SK-N-SH treated with all-trans-retinoic acid at 6 μM for 48 hours (cell line): Measurements from ENCODE around the gene TCF12.

Experiments
- ATAC-seq: fragments of 200-7000 bp; cut with Tn5 transposase; 3 replicates; pipeline ENCODE4 v1.9.1; 2020; ENCODE audit warnings: mild to moderate bottlenecking, moderate library complexity
- ARNTL ChIP-seq: fragments of 450-650 bp; formaldehyde crosslinking; IDR thresholded peaks from 2 replicates; pipeline ENCODE4 v1.5.0; 2020; ENCODE audit warnings: low read depth, mild to moderate bottlenecking, moderate library complexity, borderline replicate concordance
- BACH2 ChIP-seq: fragments of 250-450 bp; sonication (Bioruptor Pico); IDR thresholded peaks from 2 replicates; pipeline ENCODE4 v1.9.0; 2021; ENCODE audit warnings: mild to moderate bottlenecking, borderline replicate concordance
- CSDC2 ChIP-seq: fragments of 250-450 bp; sonication (Bioruptor Pico); IDR thresholded peaks from 2 replicates; pipeline ENCODE4 v1.5.0; 2020; ENCODE audit warnings: mild to moderate bottlenecking, moderate library complexity
- CSRNP3 ChIP-seq: fragments of 250-450 bp; sonication (Bioruptor Pico); IDR thresholded peaks from 2 replicates; pipeline ENCODE4 v1.5.1; 2021; ENCODE audit warnings: mild to moderate bottlenecking, moderate library complexity
- GLIS3 ChIP-seq: fragments of 250-450 bp; sonication (Bioruptor Pico); IDR thresholded peaks from 2 replicates; pipeline ENCODE4 v1.5.0; 2020; ENCODE audit warnings: mild to moderate bottlenecking, moderate library complexity
- ISL1 ChIP-seq: fragments of 250-450 bp; sonication (Bioruptor Pico); IDR thresholded peaks from 2 replicates; pipeline ENCODE4 v2.1.2; 2022; ENCODE audit warnings: mild to moderate bottlenecking, moderate library complexity
- OSR1 ChIP-seq: fragments of 250-450 bp; sonication (Bioruptor Pico); IDR thresholded peaks from 2 replicates; pipeline ENCODE4 v1.8.0; 2022; ENCODE audit warnings: moderate library complexity, mild to moderate bottlenecking, inconsistent platforms
- PATZ1 ChIP-seq: fragments of 250-450 bp; sonication (Bioruptor Pico); IDR thresholded peaks from 2 replicates; pipeline ENCODE4 v1.8.0; 2020; ENCODE audit warnings: mild to moderate bottlenecking, moderate library complexity, borderline replicate concordance
- POU6F1 ChIP-seq: fragments of 250-450 bp; sonication (Bioruptor Pico); IDR thresholded peaks from 2 replicates; pipeline ENCODE4 v1.8.0; 2021; ENCODE audit warnings: low read depth, mild to moderate bottlenecking, moderate library complexity, borderline replicate concordance
- PPARA ChIP-seq: fragments of 250-450 bp; sonication (Bioruptor Pico); IDR thresholded peaks from 2 replicates; pipeline ENCODE4 v1.5.0; 2020; ENCODE audit warnings: mild to moderate bottlenecking, borderline replicate concordance
- SNAI2 ChIP-seq: fragments of 250-450 bp; sonication (Bioruptor Pico); IDR thresholded peaks from 2 replicates; pipeline ENCODE4 v1.5.0; 2020; ENCODE audit warnings: mild to moderate bottlenecking, moderate library complexity
- TCF4 ChIP-seq: fragments of 250-450 bp; sonication (Bioruptor Pico); IDR thresholded peaks from 2 replicates; pipeline ENCODE4 v1.8.0; 2021; ENCODE audit warnings: mild to moderate bottlenecking, moderate library complexity, borderline replicate concordance
- TSHZ2 ChIP-seq: fragments of 250-450 bp; sonication (Bioruptor Pico); IDR thresholded peaks from 2 replicates; pipeline ENCODE4 v1.5.0; 2020; ENCODE audit warnings: mild to moderate bottlenecking, moderate library complexity
- ZC3H10 ChIP-seq: fragments of 250-450 bp; sonication (Bioruptor Pico); IDR thresholded peaks from 2 replicates; pipeline ENCODE4 v1.5.1; 2021; ENCODE audit warnings: mild to moderate bottlenecking, moderate library complexity
- ZFP3 ChIP-seq: fragments of 250-450 bp; sonication (Bioruptor Pico); IDR thresholded peaks from 2 replicates; pipeline ENCODE4 v1.5.0; 2020; ENCODE audit warnings: mild to moderate bottlenecking, moderate library complexity
- ZFP30 ChIP-seq: fragments of 450-650 bp; formaldehyde crosslinking; IDR thresholded peaks from 2 replicates; pipeline ENCODE4 v1.5.0; 2022; ENCODE audit warnings: mild to moderate bottlenecking, moderate library complexity
- ZNF565 ChIP-seq: fragments of 450-650 bp; formaldehyde crosslinking; conservative IDR thresholded peaks from 2 replicates; pipeline ENCODE4 v1.5.0; 2020; ENCODE audit warnings: low read depth, mild to moderate bottlenecking, moderate library complexity
- ZNF70 ChIP-seq: fragments of 450-650 bp; formaldehyde crosslinking; IDR thresholded peaks from 2 replicates; pipeline ENCODE4 v1.5.0; 2020; ENCODE audit warnings: mild to moderate bottlenecking, moderate library complexity

The TCF12 gene

GRCh38 chr15:57278439-57278838, 360.0 kb downstream of the TCF12 start:
- ATAC-seq = no peak
- TF ChIP-seq ZC3H10 (CRISPR knock-in tag) = no peak
- TF ChIP-seq ZNF565 (CRISPR knock-in tag) = no peak
- TF ChIP-seq OSR1 (CRISPR knock-in tag) = no peak
- no peak for TF ChIP-seq TCF4 (CRISPR knock-in tag)
- TF ChIP-seq PATZ1 (CRISPR knock-in tag) = no peak
- TF ChIP-seq ZFP3 = no peak

GRCh38 chr15:57280464-57280863, 362.0 kb downstream of the TCF12 start:
- TF ChIP-seq CSDC2 (CRISPR knock-in tag) (no peak), ISL1 (CRISPR knock-in tag) (no peak), BACH2 (CRISPR knock-in tag) (no peak), GLIS3 (CRISPR knock-in tag) (no peak), POU6F1 (CRISPR knock-in tag) (no peak), PATZ1 (CRISPR knock-in tag) (no peak), ARNTL (no peak), TCF4 (CRISPR knock-in tag) (no peak)
- TF ChIP-seq, all 23 proteins: peak for 0
- ATAC-seq = no peak

GRCh38 chr15:57281321-57281720, 362.9 kb downstream of the TCF12 start:
- TF ChIP-seq SNAI2 (CRISPR knock-in tag) = no peak
- TF ChIP-seq ISL1 (CRISPR knock-in tag) = no peak
- TF ChIP-seq ZFP30 (CRISPR knock-in tag) = no peak
- TF ChIP-seq TCF4 (CRISPR knock-in tag) = no peak
- TF ChIP-seq POU6F1 (CRISPR knock-in tag) = no peak
- no peak for TF ChIP-seq ZFP3
- no peak for TF ChIP-seq PPARA (CRISPR knock-in tag)
- TF ChIP-seq CSRNP3 (CRISPR knock-in tag) = no peak
- TF ChIP-seq ZC3H10 (CRISPR knock-in tag) = no peak
- no peak for TF ChIP-seq ZNF70 (CRISPR knock-in tag)
- no peak for TF ChIP-seq BACH2 (CRISPR knock-in tag)
- TF ChIP-seq ZNF565 (CRISPR knock-in tag) = no peak
- TF ChIP-seq TSHZ2 (CRISPR knock-in tag) = no peak
- no peak for TF ChIP-seq OSR1 (CRISPR knock-in tag)
- no peak for ATAC-seq
